GM18511 (cell line): ENCODE data around the gene LORICRIN.

ENCODE experiments used
- ATAC-seq: cut with Tn5 transposase; IDR thresholded peaks from one replicate; pipeline ENCODE4 v1.9.1; 2021; ENCODE audit warnings: mild to moderate bottlenecking, moderate library complexity; ENCODE audit not compliant: unreplicated experiment

LORICRIN gene

DNA sequence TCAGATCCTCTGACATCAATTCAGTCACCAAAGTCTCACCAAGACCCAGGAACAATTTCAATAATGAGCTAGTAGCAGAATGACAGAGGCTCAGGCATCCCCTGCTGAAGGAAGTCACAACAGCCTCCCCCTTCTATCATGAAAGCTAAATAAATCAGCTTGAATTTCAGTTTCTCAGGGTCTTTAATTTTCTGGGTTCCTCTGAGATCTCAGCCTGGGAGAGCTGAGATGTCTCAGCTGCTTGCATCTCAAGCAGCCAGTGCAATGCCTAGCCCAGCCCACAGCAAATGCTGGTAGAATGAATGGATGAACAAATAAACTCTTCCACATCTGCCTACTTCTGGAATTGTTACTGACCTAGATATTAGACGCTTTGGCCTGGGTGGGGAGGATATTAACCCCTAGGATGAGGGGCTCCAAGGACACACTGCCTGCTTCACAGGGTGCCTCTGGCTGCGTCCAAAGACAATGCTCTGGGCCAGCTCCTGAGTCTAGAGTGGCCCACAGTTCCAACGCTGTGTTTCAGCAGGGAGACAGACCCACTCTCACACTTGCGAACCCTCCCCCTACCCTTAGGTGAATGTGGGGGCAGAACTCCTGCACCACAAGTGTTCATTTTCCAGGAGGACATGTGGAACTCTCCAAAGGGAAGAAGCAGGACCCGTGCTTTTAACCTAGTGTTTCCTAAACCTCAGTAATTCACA is 11.2 kb upstream of the LORICRIN start:
- ATAC-seq = no peak

DNA sequence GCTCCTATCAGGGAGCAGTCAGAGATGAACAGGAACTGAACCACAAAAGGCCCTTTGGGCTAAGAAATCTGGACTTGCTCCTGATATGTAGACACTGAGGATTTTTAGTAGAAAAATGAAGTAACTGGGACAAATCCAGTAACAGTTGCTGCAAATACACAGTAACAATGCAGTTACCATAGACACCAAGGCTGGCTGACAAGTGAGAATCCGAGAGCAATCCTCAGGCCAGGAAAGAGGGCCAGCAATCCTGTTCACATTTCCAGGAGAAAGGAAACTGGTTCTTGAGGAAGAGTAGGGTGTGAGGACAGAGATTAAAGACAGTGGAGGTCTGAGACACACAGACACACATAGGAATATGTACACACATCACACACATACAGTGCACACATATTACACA is 9.3 kb upstream of the LORICRIN start:
- no peak for ATAC-seq

DNA sequence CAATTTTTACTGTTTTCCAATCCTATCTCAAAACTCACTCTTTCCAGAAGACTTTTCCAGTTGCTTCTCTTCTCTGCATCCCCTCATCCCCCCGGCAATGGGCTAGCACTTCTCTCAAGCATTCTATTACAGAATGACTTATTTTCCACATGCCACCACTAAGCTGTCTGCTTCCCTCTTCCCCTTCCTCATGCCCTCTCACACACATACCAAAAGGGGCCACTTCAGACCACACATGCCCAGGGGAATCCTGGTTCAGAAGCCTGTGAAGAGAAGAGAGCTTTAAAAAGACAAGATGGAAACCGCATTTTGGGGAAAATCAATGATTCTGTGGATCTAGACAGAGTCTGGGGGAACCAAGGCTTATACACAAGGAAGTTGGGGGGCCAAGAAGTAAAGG is 8.4 kb upstream of the LORICRIN start:
- no peak for ATAC-seq

GRCh38 chr1:153251562-153251961 is 7.9 kb upstream of the LORICRIN start:
- ATAC-seq = no peak

GRCh38 chr1:153251988-153252387 is 7.5 kb upstream of the LORICRIN start:
- no peak for ATAC-seq

DNA sequence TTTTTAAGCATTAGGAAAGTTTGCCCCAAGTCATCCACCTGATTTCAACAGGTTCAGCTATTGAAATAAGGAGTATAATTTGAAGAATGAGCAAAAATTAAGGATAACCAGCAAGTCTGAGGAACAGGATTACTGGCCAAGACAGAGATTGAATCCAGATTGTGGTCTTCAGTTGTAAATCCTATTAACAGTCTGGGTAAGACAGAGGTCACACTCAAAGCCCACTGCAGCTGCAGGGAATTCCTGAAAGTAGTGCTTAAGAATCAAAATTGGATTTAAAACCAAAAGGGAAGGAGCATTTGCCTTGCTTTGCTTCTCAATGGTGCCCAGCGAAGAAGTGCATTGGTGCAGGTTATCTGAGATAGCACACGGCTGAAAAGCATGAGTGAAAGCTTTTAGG is 6.4 kb upstream of the LORICRIN start:
- no peak for ATAC-seq

- ATAC-seq = peak; percentile 73
Observed at GRCh38 chr1:153253693-153254092, 5.8 kb upstream of the LORICRIN start.

DNA sequence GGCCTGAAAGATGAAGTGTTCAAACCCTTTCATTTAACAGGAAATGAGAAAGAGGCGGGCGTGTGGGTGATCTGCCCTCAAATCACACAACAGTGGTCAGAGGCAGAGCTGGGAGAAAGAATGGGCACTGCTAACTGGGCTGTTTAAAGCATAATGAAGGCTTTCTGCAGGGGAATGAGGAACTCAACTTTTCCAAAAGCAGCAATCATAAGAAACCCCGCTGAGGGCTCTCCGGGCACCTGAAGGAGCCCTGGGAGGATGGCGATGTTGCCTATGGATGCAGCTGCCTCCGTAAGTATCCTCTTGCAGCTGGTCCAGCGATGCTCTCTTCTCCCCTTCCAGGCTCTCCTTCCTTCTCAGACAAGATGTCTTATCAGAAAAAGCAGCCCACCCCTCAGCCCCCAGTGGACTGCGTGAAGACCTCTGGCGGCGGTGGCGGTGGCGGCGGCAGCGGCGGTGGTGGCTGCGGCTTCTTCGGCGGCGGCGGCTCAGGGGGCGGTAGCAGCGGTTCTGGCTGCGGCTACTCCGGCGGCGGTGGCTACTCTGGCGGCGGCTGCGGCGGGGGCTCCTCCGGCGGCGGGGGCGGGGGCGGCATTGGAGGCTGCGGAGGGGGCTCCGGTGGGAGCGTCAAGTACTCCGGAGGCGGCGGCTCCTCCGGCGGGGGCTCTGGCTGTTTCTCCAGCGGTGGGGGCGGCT is 1.2 kb downstream of the LORICRIN start:
- ATAC-seq = peak; percentile 51

DNA sequence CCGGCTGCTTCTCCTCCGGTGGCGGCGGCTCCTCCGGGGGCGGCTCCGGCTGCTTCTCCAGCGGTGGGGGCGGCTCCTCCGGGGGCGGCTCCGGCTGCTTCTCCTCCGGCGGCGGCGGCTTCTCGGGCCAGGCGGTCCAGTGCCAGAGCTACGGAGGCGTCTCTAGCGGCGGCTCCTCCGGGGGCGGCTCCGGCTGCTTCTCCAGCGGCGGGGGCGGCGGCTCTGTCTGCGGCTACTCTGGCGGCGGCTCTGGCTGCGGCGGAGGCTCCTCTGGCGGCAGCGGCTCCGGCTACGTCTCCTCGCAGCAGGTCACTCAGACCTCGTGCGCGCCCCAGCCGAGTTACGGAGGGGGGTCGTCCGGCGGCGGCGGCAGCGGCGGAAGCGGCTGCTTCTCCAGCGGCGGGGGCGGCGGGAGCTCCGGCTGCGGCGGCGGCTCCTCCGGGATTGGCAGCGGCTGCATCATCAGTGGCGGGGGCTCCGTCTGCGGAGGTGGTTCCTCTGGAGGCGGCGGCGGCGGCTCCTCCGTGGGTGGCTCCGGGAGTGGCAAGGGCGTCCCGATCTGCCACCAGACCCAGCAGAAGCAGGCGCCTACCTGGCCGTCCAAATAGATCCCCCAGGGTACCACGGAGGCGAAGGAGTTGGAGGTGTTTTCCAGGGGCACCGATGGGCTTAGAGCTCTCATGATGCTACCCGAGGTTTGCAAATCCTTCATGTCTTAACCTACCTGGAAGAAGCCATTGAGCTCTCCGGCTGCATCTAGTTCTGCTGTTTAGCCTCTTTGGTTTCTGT is 2.0 kb downstream of the LORICRIN start:
- peak; percentile 33 for ATAC-seq

- no peak for ATAC-seq
Observed at GRCh38 chr1:153262070-153262366, 2.5 kb downstream of the LORICRIN start.

DNA sequence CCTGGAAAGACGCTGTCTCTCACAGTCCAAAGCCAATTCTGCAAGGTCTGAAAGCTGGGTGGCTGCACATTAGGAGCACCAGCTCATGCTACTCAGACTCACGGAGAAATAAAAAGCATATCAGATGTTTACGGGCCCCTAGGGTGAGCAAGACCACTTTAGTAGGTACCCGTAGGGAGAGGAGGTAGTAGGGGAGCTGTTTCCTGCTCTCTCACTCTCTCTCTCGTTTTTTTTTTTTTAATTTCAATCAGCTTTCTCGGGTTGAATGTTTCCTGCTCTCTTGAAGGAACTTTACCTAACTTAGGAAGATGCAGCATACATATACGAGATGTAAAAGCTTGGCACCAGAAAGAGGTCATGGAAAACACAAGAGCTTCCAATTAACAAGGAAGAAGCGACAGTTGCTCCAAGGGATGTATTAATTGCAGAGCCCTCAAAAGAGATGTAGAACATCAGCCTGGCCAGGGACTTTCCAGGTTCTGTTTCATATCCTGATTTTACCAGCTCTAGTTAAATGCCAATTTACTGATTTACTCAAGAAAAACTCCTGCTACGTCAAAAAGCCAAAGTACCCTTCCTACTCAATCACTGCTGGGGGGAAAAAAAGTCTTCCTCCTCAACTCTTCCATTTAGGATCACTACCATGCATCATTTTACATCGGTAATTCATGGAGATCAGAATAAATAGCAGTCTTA is 3.1 kb downstream of the LORICRIN start:
- no peak for ATAC-seq

GRCh38 chr1:153265457-153265856 is 6.0 kb downstream of the LORICRIN start:
- ATAC-seq = no peak

GRCh38 chr1:153271711-153272110 is 12.2 kb downstream of the LORICRIN start:
- no peak for ATAC-seq

GRCh38 chr1:153272186-153272585 is 12.7 kb downstream of the LORICRIN start:
- ATAC-seq = no peak

DNA sequence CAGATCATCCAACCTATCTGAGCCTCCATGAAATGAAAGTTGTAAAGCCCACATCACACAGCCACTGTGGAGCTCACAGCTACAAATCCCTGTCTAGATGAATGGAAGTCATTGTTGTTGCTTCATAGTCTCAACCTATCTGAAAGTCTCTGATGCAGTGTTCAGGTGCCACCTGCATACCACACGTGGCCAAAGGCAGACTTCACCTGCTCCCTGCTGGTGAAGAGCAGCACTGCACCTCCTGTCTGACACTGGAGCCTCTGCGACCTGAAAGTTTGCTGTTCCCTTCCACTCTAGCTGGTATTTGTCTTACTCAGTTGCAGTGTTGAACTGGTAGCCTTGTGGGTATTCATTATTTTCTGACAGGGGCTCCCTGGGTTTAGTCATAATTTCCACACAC is 18.4 kb downstream of the LORICRIN start:
- ATAC-seq = peak; percentile 85

DNA sequence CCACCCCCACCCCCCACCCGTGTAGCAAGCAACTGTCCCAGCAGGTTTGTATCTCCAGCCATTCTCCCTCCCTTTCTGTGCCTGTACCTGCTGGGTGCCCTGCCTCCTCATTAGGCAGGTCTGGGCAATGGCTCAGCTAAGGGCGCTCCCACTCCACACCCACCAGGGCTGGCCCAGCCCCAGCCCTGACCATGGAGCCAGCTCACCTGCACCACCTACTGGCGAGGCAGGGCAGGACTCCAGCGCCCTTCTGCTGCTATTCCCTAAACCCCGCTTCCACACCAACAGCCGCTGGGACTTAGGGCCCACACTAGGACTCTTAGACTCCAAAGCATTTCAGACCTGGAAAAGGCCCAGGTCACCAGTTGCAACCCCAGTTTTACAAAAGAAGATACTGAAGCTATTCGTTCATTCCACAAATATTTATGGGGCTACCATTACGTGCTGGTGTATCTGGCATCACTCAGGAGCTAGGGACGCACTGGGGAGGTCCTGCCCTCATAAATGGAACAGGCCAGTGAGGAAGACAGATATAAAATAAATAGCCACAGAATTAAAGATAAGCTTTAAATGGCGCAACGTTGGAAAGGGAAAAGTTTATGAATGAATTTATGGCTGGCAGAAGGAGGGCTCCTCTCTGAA is 29.3 kb downstream of the LORICRIN start:
- no peak for ATAC-seq

DNA sequence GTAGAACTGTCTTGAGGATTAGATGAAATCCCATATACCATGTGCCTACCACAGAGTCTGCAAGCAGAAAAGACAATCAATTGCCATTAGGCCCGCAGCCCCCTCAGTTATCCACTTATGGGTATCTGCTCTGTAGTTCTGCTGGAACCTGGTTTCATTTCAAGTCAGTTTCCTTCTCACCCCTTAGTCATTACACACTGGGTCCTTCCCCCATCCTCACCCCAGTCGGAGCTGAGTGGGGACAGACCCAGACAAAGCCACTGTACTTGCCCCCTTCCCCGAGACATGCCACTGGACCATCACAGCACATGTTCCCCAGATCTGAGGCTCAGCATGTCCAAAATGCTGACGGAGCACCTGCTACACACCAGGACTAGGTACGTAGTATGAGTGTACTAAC is 32.0 kb downstream of the LORICRIN start:
- no peak for ATAC-seq

- ATAC-seq = no peak
Observed at GRCh38 chr1:153292185-153292584, 32.7 kb downstream of the LORICRIN start.

- ATAC-seq = no peak
Observed at GRCh38 chr1:153292740-153293479, 33.4 kb downstream of the LORICRIN start.

- ATAC-seq = no peak
Observed at GRCh38 chr1:153293480-153293775, 33.9 kb downstream of the LORICRIN start.
